SK-N-SH treated with all-trans-retinoic acid at 6 μM for 48 hours (cell line): Measurements from ENCODE around the gene SPATA12.

Experiments used
- ATAC-seq: fragments of 200-7000 bp; cut with Tn5 transposase; 3 replicates; pipeline ENCODE4 v1.9.1; 2020; ENCODE audit warnings: mild to moderate bottlenecking, moderate library complexity
- ARNTL ChIP-seq: fragments of 450-650 bp; formaldehyde crosslinking; IDR thresholded peaks from 2 replicates; pipeline ENCODE4 v1.5.0; 2020; ENCODE audit warnings: low read depth, mild to moderate bottlenecking, moderate library complexity, borderline replicate concordance
- BACH2 ChIP-seq: fragments of 250-450 bp; sonication (Bioruptor Pico); IDR thresholded peaks from 2 replicates; pipeline ENCODE4 v1.9.0; 2021; ENCODE audit warnings: mild to moderate bottlenecking, borderline replicate concordance
- CREB5 ChIP-seq: fragments of 250-450 bp; sonication (Bioruptor Pico); IDR thresholded peaks from 2 replicates; pipeline ENCODE4 v1.5.1; 2020; ENCODE audit warnings: low read depth, mild to moderate bottlenecking, moderate library complexity
- CSDC2 ChIP-seq: fragments of 250-450 bp; sonication (Bioruptor Pico); IDR thresholded peaks from 2 replicates; pipeline ENCODE4 v1.5.0; 2020; ENCODE audit warnings: mild to moderate bottlenecking, moderate library complexity
- OSR1 ChIP-seq: fragments of 250-450 bp; sonication (Bioruptor Pico); IDR thresholded peaks from 2 replicates; pipeline ENCODE4 v1.8.0; 2022; ENCODE audit warnings: moderate library complexity, mild to moderate bottlenecking, inconsistent platforms
- PPARA ChIP-seq: fragments of 250-450 bp; sonication (Bioruptor Pico); IDR thresholded peaks from 2 replicates; pipeline ENCODE4 v1.5.0; 2020; ENCODE audit warnings: mild to moderate bottlenecking, borderline replicate concordance
- RARB ChIP-seq: fragments of 250-450 bp; sonication (Bioruptor Pico); IDR thresholded peaks from 2 replicates; pipeline ENCODE4 v1.8.0; 2021; ENCODE audit warnings: mild to moderate bottlenecking, moderate library complexity
- SNAI2 ChIP-seq: fragments of 250-450 bp; sonication (Bioruptor Pico); IDR thresholded peaks from 2 replicates; pipeline ENCODE4 v1.5.0; 2020; ENCODE audit warnings: mild to moderate bottlenecking, moderate library complexity
- TCF4 ChIP-seq: fragments of 250-450 bp; sonication (Bioruptor Pico); IDR thresholded peaks from 2 replicates; pipeline ENCODE4 v1.8.0; 2021; ENCODE audit warnings: mild to moderate bottlenecking, moderate library complexity, borderline replicate concordance
- TOX ChIP-seq: fragments of 250-450 bp; sonication (Bioruptor Pico); IDR thresholded peaks from 2 replicates; pipeline ENCODE4 v1.8.0; 2021; ENCODE audit warnings: mild to moderate bottlenecking, moderate library complexity, borderline replicate concordance
- TSHZ2 ChIP-seq: fragments of 250-450 bp; sonication (Bioruptor Pico); IDR thresholded peaks from 2 replicates; pipeline ENCODE4 v1.5.0; 2020; ENCODE audit warnings: mild to moderate bottlenecking, moderate library complexity
- ZC3H10 ChIP-seq: fragments of 250-450 bp; sonication (Bioruptor Pico); IDR thresholded peaks from 2 replicates; pipeline ENCODE4 v1.5.1; 2021; ENCODE audit warnings: mild to moderate bottlenecking, moderate library complexity
- ZFP3 ChIP-seq: fragments of 250-450 bp; sonication (Bioruptor Pico); IDR thresholded peaks from 2 replicates; pipeline ENCODE4 v1.5.0; 2020; ENCODE audit warnings: mild to moderate bottlenecking, moderate library complexity
- ZFP30 ChIP-seq: fragments of 450-650 bp; formaldehyde crosslinking; IDR thresholded peaks from 2 replicates; pipeline ENCODE4 v1.5.0; 2022; ENCODE audit warnings: mild to moderate bottlenecking, moderate library complexity
- ZNF565 ChIP-seq: fragments of 450-650 bp; formaldehyde crosslinking; conservative IDR thresholded peaks from 2 replicates; pipeline ENCODE4 v1.5.0; 2020; ENCODE audit warnings: low read depth, mild to moderate bottlenecking, moderate library complexity
- ZNF70 ChIP-seq: fragments of 450-650 bp; formaldehyde crosslinking; IDR thresholded peaks from 2 replicates; pipeline ENCODE4 v1.5.0; 2020; ENCODE audit warnings: mild to moderate bottlenecking, moderate library complexity
- ZNF8 ChIP-seq: fragments of 450-650 bp; formaldehyde crosslinking; IDR thresholded peaks from 2 replicates; pipeline ENCODE4 v1.5.0; 2020; ENCODE audit warnings: mild to moderate bottlenecking, moderate library complexity
- TF ChIP-seq, protein P1 (sequence below): fragments of 250-450 bp; sonication (Bioruptor Pico); IDR thresholded peaks from 2 replicates; pipeline ENCODE4 v1.8.0; 2020; ENCODE audit warnings: mild to moderate bottlenecking, moderate library complexity, borderline replicate concordance
- TF ChIP-seq, protein P2 (sequence below): fragments of 250-450 bp; sonication (Bioruptor Pico); IDR thresholded peaks from 2 replicates; pipeline ENCODE4 v1.8.0; 2021; ENCODE audit warnings: low read depth, mild to moderate bottlenecking, moderate library complexity, borderline replicate concordance

SPATA12 gene

DNA sequence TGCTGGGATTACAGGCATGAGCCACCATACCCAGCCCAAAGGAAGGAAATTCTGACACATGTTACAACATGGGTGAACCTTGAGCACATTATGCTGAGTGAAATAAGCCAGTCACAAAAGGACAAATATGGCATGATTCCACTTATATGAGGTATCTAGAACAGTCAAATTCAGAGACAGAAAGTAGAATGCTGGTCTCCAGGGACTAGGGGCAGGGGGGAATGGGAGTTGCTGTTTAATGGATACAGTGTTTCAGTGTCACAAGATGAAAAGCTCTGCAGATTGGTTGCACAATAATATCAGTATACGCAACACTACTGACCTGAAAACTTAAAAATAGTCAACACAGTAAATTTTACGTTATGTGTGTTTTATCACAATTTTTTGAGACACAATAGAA is 4.1 kb downstream of the SPATA12 start (continued):
- TF ChIP-seq, protein P1, sequence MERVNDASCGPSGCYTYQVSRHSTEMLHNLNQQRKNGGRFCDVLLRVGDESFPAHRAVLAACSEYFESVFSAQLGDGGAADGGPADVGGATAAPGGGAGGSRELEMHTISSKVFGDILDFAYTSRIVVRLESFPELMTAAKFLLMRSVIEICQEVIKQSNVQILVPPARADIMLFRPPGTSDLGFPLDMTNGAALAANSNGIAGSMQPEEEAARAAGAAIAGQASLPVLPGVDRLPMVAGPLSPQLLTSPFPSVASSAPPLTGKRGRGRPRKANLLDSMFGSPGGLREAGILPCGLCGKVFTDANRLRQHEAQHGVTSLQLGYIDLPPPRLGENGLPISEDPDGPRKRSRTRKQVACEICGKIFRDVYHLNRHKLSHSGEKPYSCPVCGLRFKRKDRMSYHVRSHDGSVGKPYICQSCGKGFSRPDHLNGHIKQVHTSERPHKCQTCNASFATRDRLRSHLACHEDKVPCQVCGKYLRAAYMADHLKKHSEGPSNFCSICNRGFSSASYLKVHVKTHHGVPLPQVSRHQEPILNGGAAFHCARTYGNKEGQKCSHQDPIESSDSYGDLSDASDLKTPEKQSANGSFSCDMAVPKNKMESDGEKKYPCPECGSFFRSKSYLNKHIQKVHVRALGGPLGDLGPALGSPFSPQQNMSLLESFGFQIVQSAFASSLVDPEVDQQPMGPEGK (CRISPR knock-in tag) = no peak
- no peak for TF ChIP-seq ZFP30 (CRISPR knock-in tag)

DNA sequence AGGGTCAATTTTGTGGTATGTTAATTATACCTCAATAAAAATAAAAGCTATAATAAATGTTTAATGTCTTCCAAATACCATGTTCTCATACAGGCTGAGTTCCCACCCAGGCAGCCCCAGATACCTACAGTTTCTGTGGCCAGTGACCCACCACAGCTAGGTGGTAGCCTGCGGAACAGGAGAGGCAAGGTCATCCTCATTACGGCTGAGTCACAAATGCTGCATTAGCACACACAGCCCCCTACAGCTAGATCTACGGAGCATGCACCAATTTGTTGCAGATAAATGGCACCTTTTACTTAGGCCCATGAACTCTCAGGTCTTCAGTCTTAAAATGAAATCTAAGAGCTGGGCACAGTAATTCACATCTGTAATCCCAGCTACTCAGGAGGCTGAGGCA is 5.1 kb downstream of the SPATA12 start:
- no peak for ATAC-seq
- no peak for TF ChIP-seq BACH2 (CRISPR knock-in tag)

DNA sequence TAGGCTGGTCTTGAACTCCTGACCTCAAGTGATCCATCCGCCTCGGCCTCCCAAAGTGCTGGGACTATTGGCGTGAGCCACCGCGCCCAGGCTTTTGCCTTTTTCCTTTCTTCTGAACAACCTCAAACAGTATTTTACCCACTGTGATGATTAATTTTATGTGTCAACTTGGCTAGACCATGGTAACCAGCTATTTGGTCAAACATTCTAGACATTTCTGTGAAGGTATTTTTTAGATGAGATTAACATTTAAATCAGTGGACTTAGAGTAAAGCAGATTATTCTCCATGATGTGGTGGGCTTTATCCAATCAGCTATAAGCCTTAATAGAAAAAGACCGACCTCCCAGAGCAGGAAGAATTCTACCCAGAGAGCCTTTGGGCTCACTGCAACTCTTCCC is 6.0 kb downstream of the SPATA12 start:
- TF ChIP-seq SNAI2 (CRISPR knock-in tag) (no peak), ZNF70 (CRISPR knock-in tag) (no peak), ZNF8 (no peak), RARB (CRISPR knock-in tag) (no peak), TSHZ2 (CRISPR knock-in tag) (no peak), ZC3H10 (CRISPR knock-in tag) (no peak), TCF4 (CRISPR knock-in tag) (no peak)
- TF ChIP-seq, protein P2, sequence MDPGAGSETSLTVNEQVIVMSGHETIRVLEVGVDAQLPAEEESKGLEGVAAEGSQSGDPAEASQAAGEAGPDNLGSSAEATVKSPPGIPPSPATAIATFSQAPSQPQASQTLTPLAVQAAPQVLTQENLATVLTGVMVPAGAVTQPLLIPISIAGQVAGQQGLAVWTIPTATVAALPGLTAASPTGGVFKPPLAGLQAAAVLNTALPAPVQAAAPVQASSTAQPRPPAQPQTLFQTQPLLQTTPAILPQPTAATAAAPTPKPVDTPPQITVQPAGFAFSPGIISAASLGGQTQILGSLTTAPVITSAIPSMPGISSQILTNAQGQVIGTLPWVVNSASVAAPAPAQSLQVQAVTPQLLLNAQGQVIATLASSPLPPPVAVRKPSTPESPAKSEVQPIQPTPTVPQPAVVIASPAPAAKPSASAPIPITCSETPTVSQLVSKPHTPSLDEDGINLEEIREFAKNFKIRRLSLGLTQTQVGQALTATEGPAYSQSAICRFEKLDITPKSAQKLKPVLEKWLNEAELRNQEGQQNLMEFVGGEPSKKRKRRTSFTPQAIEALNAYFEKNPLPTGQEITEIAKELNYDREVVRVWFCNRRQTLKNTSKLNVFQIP = no peak
- ATAC-seq = no peak

DNA sequence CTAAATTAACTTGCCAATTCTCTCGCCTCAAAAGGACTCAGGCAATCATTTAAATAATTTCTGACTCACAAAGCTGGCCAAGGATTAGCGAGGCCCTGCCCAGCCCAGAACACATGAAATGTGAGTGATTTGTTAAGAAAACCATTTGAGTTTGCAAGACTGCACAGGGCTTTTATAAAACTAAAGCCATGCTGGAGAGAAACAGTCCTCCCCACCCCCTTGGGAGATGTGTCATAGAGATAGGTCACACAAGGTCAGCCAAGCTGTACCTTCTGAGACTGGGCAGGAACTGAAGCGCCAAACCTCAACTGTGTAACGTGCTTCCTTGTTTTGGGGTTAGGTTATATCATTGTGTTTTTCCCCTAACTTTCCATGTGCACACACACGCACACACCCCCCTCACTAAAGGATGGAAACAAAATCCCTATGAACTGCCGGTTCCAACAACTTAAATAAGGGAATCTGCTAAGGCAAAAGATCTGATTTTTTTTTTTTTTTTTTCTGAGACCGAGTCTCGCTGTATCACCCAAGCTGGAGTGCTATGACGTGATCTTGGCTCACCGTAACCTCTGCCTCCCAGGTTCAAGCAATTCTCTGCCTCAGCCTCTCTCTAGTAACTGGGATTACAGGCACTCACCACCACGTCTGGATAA is 8.1 kb downstream of the SPATA12 start:
- TF ChIP-seq PPARA (CRISPR knock-in tag) = no peak
- TF ChIP-seq, all 23 proteins: peak for 0
- ATAC-seq = peak; percentile 88

DNA sequence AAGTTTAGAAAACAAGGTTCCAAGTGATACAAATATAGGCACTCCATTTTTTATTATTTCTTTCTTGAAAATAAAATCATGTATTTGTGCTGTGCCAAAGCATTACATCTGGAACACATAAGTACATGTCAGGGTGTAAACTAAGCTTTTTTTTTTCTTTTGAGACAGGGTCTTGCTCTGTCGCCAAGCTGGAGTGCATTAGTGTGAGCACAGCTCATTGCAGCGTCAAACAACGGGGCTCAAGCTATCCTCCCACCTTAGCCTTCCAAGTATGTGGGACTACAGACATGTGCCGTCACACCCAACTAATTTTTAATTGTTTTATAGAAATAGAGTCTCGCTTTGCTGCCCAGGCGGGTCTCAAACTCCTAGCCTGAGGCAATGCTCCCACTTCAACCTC is 9.0 kb downstream of the SPATA12 start:
- ATAC-seq = no peak
- no peak for TF ChIP-seq CSDC2 (CRISPR knock-in tag)
- TF ChIP-seq, protein P2 = no peak
- no peak for TF ChIP-seq PPARA (CRISPR knock-in tag)
- no peak for TF ChIP-seq ZC3H10 (CRISPR knock-in tag)
- no peak for TF ChIP-seq ARNTL (CRISPR knock-in tag)
- no peak for TF ChIP-seq ZFP3 (CRISPR knock-in tag)
- TF ChIP-seq TSHZ2 (CRISPR knock-in tag) = no peak
- no peak for TF ChIP-seq ZFP30 (CRISPR knock-in tag)
- no peak for TF ChIP-seq CREB5 (CRISPR knock-in tag)
- TF ChIP-seq BACH2 (CRISPR knock-in tag) = no peak
- TF ChIP-seq OSR1 (CRISPR knock-in tag) = no peak
- no peak for TF ChIP-seq ZNF70 (CRISPR knock-in tag)
- TF ChIP-seq TOX = no peak
- no peak for TF ChIP-seq TCF4 (CRISPR knock-in tag)
- TF ChIP-seq ZNF565 (CRISPR knock-in tag) = no peak
- TF ChIP-seq, protein P1 (CRISPR knock-in tag) = no peak
- TF ChIP-seq ZNF8 = no peak
